GM12878 (cell line): ENCODE data around the gene TBC1D9B. TPM values are rescaled to one million over a fixed set of nuclear protein-coding genes. Genes with fewer than 3 reads are reported as not detected.

ENCODE experiments used
- ATAC-seq: fragments of 200-7000 bp; cut with Tn5 transposase; 3 replicates; pipeline ENCODE4 v1.9.1; 2020; ENCODE audit warnings: mild to moderate bottlenecking, moderate library complexity
- BruUV-seq: library from RNA; stranded (reverse); fragments of 400-500 nt; replicated peaks from 2 replicates; lab custom pipeline; 2021; lab: Mats Ljungman, UMichigan
- CTCF ChIA-PET: fragments of 300-600 bp; sonication (Branson Sonifier 250); formaldehyde crosslinking; extraction: SDS; loops from one replicate; lab custom pipeline; 2021; ENCODE audit warnings: inconsistent platforms; lab: Yijun Ruan, JAX
- POLR2A ChIA-PET: fragments of 350-600 bp; formaldehyde crosslinking; extraction: SDS; loops from one replicate; lab custom pipeline; 2021; ENCODE audit warnings: inconsistent platforms; lab: Charles Lee
- RAD21 ChIA-PET: fragments of 300-600 bp; sonication (Branson Sonifier 250); formaldehyde crosslinking; loops from one replicate; lab custom pipeline; 2023; ENCODE audit warnings: antibody characterized with exemption; ENCODE audit not compliant: unreplicated experiment; lab: Charles Lee
- SMC1A ChIA-PET: fragments of 300-600 bp; sonication (Branson Sonifier 250); formaldehyde crosslinking; loops from one replicate; lab custom pipeline; 2023; ENCODE audit not compliant: unreplicated experiment, uncharacterized antibody; lab: Charles Lee
- DNase-seq: peaks from one replicate; pipeline ENCODE4 v3.0.0-alpha.2; 2011; ENCODE audit warnings: low read depth, low spot score
- FAIRE-seq: peaks from 3 replicates; lab custom pipeline; 2011; peaks lifted over from hg19 to GRCh38; lab: Jason Lieb, UNC
- H2AFZ ChIP-seq: 2 replicates; pipeline ENCODE4 v1.6.0; 2011; ENCODE audit warnings: low read depth, low read length, control low read depth; ENCODE audit not compliant: control insufficient read depth
- H3K27ac ChIP-seq: 2 replicates; pipeline ENCODE4 v1.5.1; 2011; ENCODE audit warnings: control low read depth; ENCODE audit not compliant: control insufficient read depth, insufficient read depth
- H3K27me3 ChIP-seq, 2 experiments: replicated peaks in 1 of 2; 2 replicates each; pipeline versions ENCODE4 v1.6.0 to v1.6.1; 2011; ENCODE audit warnings: low read length in 1 of 2; ENCODE audit not compliant: control insufficient read depth in 2 of 2, insufficient read depth in 2 of 2
- H3K36me3 ChIP-seq, 2 experiments: 2 replicates each; pipeline ENCODE4 v1.5.1; 2011; ENCODE audit warnings: low read length in 1 of 2; ENCODE audit not compliant: control insufficient read depth in 2 of 2, insufficient read depth in 2 of 2
- H3K4me1 ChIP-seq: 2 replicates; pipeline ENCODE4 v1.6.1; 2011; ENCODE audit warnings: mild to moderate bottlenecking, low read length, moderate library complexity, mixed read lengths; ENCODE audit not compliant: control insufficient read depth, insufficient read depth
- H3K4me2 ChIP-seq: 2 replicates; pipeline ENCODE4 v1.6.0; 2011; ENCODE audit warnings: control low read depth; ENCODE audit not compliant: control insufficient read depth, insufficient read depth
- H3K4me3 ChIP-seq: fragments of 200-600 bp; sonication (generic); 2 replicates; pipeline ENCODE4 v1.5.1; 2016
- H3K79me2 ChIP-seq: 2 replicates; pipeline ENCODE4 v1.6.0; 2011; ENCODE audit warnings: low read length; ENCODE audit not compliant: control insufficient read depth, insufficient read depth
- H3K9ac ChIP-seq: 2 replicates; pipeline ENCODE4 v1.8.0; 2011; ENCODE audit warnings: low read length, control low read depth, mixed read lengths; ENCODE audit not compliant: control insufficient read depth, insufficient read depth
- H3K9me3 ChIP-seq: replicated peaks from 3 replicates; pipeline ENCODE4 v1.5.1; 2011; ENCODE audit warnings: mild to moderate bottlenecking, low read length; ENCODE audit not compliant: control insufficient read depth, insufficient read depth
- H4K20me1 ChIP-seq: 2 replicates; pipeline ENCODE4 v1.6.0; 2011; ENCODE audit not compliant: control insufficient read depth, insufficient read depth
- ATF7 ChIP-seq: fragments of 450-650 bp; IDR thresholded peaks from 2 replicates; pipeline ENCODE4 v1.6.1; 2016; ENCODE audit warnings: low read depth, mild to moderate bottlenecking
- CHD4 ChIP-seq: fragments of 200-600 bp; sonication (generic); IDR thresholded peaks from 2 replicates; pipeline ENCODE4 v1.6.1; 2016; ENCODE audit warnings: mild to moderate bottlenecking
- DPF2 ChIP-seq: fragments of 450-650 bp; IDR thresholded peaks from 2 replicates; pipeline ENCODE4 v1.6.1; 2017; ENCODE audit warnings: mild to moderate bottlenecking
- JUNB ChIP-seq: IDR thresholded peaks from 2 replicates; pipeline ENCODE4 v1.6.1; 2016; ENCODE audit warnings: antibody characterized with exemption, mild to moderate bottlenecking
- JUND ChIP-seq: IDR thresholded peaks from 2 replicates; pipeline ENCODE4 v1.6.1; 2012; ENCODE audit warnings: low read depth, mild to moderate bottlenecking, low read length, improper control_type of control experiment, moderate library complexity
- MEF2B ChIP-seq: fragments of 450-650 bp; IDR thresholded peaks from 2 replicates; pipeline ENCODE4 v1.6.1; 2018; ENCODE audit warnings: mild to moderate bottlenecking, moderate library complexity; ENCODE audit not compliant: partially characterized antibody, poor library complexity, severe bottlenecking
- MLLT1 ChIP-seq: fragments of 450-650 bp; IDR thresholded peaks from 2 replicates; pipeline ENCODE4 v1.6.1; 2016; ENCODE audit warnings: mild to moderate bottlenecking
- NR2F1 ChIP-seq: fragments of 450-650 bp; conservative IDR thresholded peaks from 2 replicates; pipeline ENCODE4 v1.6.1; 2017; ENCODE audit warnings: mild to moderate bottlenecking
- PAX5 ChIP-seq: IDR thresholded peaks from 2 replicates; pipeline ENCODE4 v1.6.1; 2011; ENCODE audit warnings: low read depth, low read length, borderline replicate concordance
- RELA ChIP-seq: fragments of 450-650 bp; IDR thresholded peaks from 2 replicates; pipeline ENCODE4 v1.8.0; 2014; ENCODE audit warnings: borderline replicate concordance; ENCODE audit not compliant: partially characterized antibody
- STAT3 ChIP-seq: IDR thresholded peaks from 2 replicates; pipeline ENCODE4 v1.6.1; 2011; ENCODE audit warnings: low read depth, low read length, improper control_type of control experiment
- ZNF687 ChIP-seq: fragments of 450-650 bp; IDR thresholded peaks from 2 replicates; pipeline ENCODE4 v1.6.1; 2017; ENCODE audit warnings: mild to moderate bottlenecking, moderate library complexity
- WGBS: methylation state at CpG from one replicate; pipeline ENCODE4 v1.1.6; 2016; ENCODE audit warnings: low lambda C conversion rate; ENCODE audit not compliant: insufficient replicate concordance, insufficient coverage; ENCODE audit errors: missing lambda C conversion rate; 5-methylcytosine and 5-hydroxymethylcytosine counted together
- in situ Hi-C: fragments of 300-500 bp; cut with MboI; formaldehyde crosslinking; loops from 9 replicates; pipeline ENCODE4 v1.14.3; 2018; ENCODE audit warnings: mixed read lengths
- intact Hi-C: fragments of 100-400 bp; cut with micrococcal nuclease; formaldehyde crosslinking; loops from one replicate; pipeline ENCODE4 v1.14.2; 2022; ENCODE audit not compliant: unreplicated experiment
- polyA plus RNA-seq, 11 experiments: library from polyadenylated mRNA; depleted of rRNA in 4 of 11; unstranded in 6 of 11; stranded (reverse) in 5 of 11; fragments of >200 nt; fragmentation: Nextera tagmentation in 4 of 11; fragmentation: Illumina TruSeq in 1 of 11; extraction: Ambion mirVana in 4 of 11; extraction: Trizol in 1 of 11; gene quantifications; 1 replicate in 1 of 11; 2 replicates in 10 of 11; pipeline versions ENCODE4 v1.2.1 to v1.2.3, GENCODE V29; 2011 to 2016; ENCODE audit warnings: inconsistent platforms in 2 of 11, missing spikeins in 2 of 11, low read depth in 1 of 11
- total RNA-seq, 4 experiments: library from RNA; depleted of rRNA in 3 of 4; stranded (reverse); fragments of >200 nt in 3 of 4; fragmentation: Illumina TruSeq in 1 of 4; extraction: Trizol in 1 of 4; gene quantifications; 2 replicates each; pipeline versions ENCODE4 v1.2.1 to v1.2.3, GENCODE V29; 2013 to 2021

Gene TBC1D9B
- total and polyA plus RNA-seq, 10 of the 15 experiments (the other 5 are each of a cell fraction or from before 2014, with no cell fraction given) = 4.0 to 74.2 (median 34.6) TPM

- TF ChIP-seq JUND (peak; percentile 77; the same call in 1 of the 2 replicates), JUNB (peak; percentile 38; the same call in 1 of the 2 replicates)
Measured at GRCh38 chr5:179818746-179819295, 88.9 kb downstream of the TBC1D9B start (continued).

- Histone ChIP-seq H3K79me2 (peaks cover 27% of the 10 kb centered on the region), H3K9me3 (no peaks in the 10 kb centered on the region), H3K4me3 (peak overlapping the region; percentile 65), H3K27ac (peak overlapping the region; percentile 96), H2AFZ (no peak overlapping the region; the same call in 1 of the 2 replicates), H3K36me3 (no peaks in the 10 kb centered on the region; a peak in 1 of 4 replicates), H3K4me1 (peaks cover 38% of the 10 kb centered on the region), H3K4me2 (peak overlapping the region; percentile 99), H3K9ac (peak overlapping the region; percentile 63), H3K27me3 (no peaks in the 10 kb centered on the region), H4K20me1 (peaks cover 11% of the 10 kb centered on the region)
- ChIA-PET POLR2A (interaction anchor here (0.6 to 1.3 kb wide), 4 partner anchors 9 to 83 kb away, joined by 3 to 5 read pairs (median 3); no protein-coding TSS in a partner anchor), CTCF (interaction anchor here (0.6 to 0.9 kb wide), 2 partner anchors 33 to 102 kb away, joined by 3 read pairs; no protein-coding TSS in a partner anchor), SMC1A (no interaction called here), RAD21 (interaction anchor here (1.1 to 1.7 kb wide), 2 partner anchors 14 to 16 kb away, joined by 3 to 4 read pairs; no protein-coding TSS in a partner anchor)
- WGBS = 60% methylated on average over 14 of the region's 14 CpGs
- no peak for FAIRE-seq
- intact Hi-C loops = no loop called here
- TSS peak; percentile 90 for BruUV-seq
- in situ Hi-C loops = loop anchor here (10.0 to 25.0 kb wide), 2 partner anchors 994 to 1693 kb away; partner anchors contain the start of gene MGAT1
- TF ChIP-seq CHD4 (no peak), STAT3 (no peak), MEF2B (peak; percentile 48), DPF2 (0 out of 2 replicates have a peak, but pooled peaks have one; percentile 22), NR2F1 (no peak), ZNF687 (no peak), PAX5 (no peak), RELA (no peak), MLLT1 (peak; percentile 82), ATF7 (no peak)
- no peak for DNase-seq
- no peak for ATAC-seq
Measured at GRCh38 chr5:179817890-179818745, 89.6 kb downstream of the TBC1D9B start.
